Ovary (tissue), 3 donors: ENCODE results near the gene C3orf20.

Source experiments
- POLR2A ChIP-seq: fragments of 450-650 bp; IDR thresholded peaks from one replicate; pipeline ENCODE4 v1.6.1; 2017; ENCODE audit warnings: antibody characterized with exemption, mild to moderate bottlenecking, moderate library complexity
- TF ChIP-seq, protein P1 (sequence below), 3 donors: fragments of 450-650 bp in 2 of 3; fragments of 200-600 bp in 1 of 3; IDR thresholded peaks; one replicate each; pipeline versions ENCODE4 v1.5.1 to v1.8.0; 2016 to 2022; ENCODE audit warnings: antibody characterized with exemption in 3 of 3, mild to moderate bottlenecking in 1 of 3
- donor health status: DM: no; HTN: no; CAD: no.

DNA sequence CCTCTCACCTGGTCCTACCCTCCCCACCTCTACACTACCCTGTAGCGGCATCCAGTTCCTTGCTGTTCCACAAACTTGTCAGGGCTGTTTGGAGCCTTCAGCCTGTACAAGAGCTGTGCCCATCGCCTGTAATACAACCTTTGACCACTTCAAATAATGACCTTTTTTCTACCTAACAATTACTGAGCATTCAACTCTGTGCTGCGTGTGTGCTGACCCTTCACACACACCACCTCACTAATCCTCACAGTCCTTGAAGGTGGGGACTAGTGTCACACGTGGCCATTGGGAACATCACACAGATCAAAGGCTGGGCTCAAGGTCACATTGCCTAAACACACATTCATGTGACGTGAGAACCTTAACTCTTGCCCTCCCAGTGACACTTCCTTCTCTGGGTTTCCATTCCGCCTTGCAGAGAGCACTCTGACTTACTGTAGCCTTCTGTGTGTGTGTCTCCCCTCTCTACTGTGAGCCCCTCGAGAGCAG, 3.1 kb downstream of the C3orf20 start:
- TF ChIP-seq POLR2A = no peak
- TF ChIP-seq, protein P1, sequence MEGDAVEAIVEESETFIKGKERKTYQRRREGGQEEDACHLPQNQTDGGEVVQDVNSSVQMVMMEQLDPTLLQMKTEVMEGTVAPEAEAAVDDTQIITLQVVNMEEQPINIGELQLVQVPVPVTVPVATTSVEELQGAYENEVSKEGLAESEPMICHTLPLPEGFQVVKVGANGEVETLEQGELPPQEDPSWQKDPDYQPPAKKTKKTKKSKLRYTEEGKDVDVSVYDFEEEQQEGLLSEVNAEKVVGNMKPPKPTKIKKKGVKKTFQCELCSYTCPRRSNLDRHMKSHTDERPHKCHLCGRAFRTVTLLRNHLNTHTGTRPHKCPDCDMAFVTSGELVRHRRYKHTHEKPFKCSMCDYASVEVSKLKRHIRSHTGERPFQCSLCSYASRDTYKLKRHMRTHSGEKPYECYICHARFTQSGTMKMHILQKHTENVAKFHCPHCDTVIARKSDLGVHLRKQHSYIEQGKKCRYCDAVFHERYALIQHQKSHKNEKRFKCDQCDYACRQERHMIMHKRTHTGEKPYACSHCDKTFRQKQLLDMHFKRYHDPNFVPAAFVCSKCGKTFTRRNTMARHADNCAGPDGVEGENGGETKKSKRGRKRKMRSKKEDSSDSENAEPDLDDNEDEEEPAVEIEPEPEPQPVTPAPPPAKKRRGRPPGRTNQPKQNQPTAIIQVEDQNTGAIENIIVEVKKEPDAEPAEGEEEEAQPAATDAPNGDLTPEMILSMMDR (IDR thresholded peaks at IDR 0.05) = no peak
